Skeletal muscle cell (primary cell): ENCODE results near the gene TTLL5.

Source experiments
- DNase-seq: peaks from one replicate; pipeline ENCODE4 v3.0.0-alpha.2; 2010; ENCODE audit warnings: low read depth
- H3K4me3 ChIP-seq: 2 replicates; pipeline ENCODE4 v1.5.1; 2011; ENCODE audit warnings: low read depth, mild to moderate bottlenecking, control low read depth, low read length, moderate library complexity

TTLL5 gene

GRCh38 chr14:75971509-75971908 lies 310.5 kb downstream of the TTLL5 start:
- DNase-seq = no peak

GRCh38 chr14:75972801-75973421 lies 311.9 kb downstream of the TTLL5 start:
- no peak overlapping the region for H3K4me3 ChIP-seq
- DNase-seq = no peak

More at GRCh38 chr14:75971509-75971908, 310.5 kb downstream of the TTLL5 start:
- H3K4me3 ChIP-seq = no peak overlapping the region

- DNase-seq = no peak
Observed at GRCh38 chr14:75976826-75977581, 316.0 kb downstream of the TTLL5 start.

GRCh38 chr14:75977582-75977943 lies 316.5 kb downstream of the TTLL5 start:
- H3K4me3 ChIP-seq = no peak overlapping the region
- no peak for DNase-seq

More at GRCh38 chr14:75976826-75977581, 316.0 kb downstream of the TTLL5 start:
- H3K4me3 ChIP-seq = no peak overlapping the region

GRCh38 chr14:75978249-75978731 lies 317.2 kb downstream of the TTLL5 start:
- no peak overlapping the region for H3K4me3 ChIP-seq
- no peak for DNase-seq

DNA sequence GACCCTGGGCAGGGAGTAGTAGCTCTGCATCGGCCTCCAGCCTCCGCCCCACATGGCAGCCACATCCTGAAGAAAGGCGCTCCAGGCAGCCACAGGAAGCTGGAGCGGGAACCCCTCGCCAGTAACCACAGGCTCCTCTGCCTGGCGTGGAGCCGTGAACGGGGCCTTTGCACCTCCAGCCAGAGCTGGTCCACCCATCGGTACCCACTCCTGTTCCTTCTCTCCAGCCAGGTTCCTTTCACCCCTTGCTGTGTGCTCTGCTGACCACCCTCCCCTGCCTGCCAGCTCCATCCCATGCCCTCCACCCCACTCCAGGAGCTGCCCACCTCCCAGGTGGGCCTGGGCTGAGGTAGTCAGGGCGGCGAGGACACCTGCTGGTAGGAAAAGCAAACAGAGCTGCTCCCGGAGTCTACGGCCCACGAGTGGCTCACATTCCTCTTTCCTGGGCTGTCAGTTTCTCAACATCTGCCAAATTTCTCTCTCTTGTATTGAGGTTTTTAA lies 318.1 kb downstream of the TTLL5 start:
- DNase-seq = no peak
- H3K4me3 ChIP-seq = no peak overlapping the region

DNA sequence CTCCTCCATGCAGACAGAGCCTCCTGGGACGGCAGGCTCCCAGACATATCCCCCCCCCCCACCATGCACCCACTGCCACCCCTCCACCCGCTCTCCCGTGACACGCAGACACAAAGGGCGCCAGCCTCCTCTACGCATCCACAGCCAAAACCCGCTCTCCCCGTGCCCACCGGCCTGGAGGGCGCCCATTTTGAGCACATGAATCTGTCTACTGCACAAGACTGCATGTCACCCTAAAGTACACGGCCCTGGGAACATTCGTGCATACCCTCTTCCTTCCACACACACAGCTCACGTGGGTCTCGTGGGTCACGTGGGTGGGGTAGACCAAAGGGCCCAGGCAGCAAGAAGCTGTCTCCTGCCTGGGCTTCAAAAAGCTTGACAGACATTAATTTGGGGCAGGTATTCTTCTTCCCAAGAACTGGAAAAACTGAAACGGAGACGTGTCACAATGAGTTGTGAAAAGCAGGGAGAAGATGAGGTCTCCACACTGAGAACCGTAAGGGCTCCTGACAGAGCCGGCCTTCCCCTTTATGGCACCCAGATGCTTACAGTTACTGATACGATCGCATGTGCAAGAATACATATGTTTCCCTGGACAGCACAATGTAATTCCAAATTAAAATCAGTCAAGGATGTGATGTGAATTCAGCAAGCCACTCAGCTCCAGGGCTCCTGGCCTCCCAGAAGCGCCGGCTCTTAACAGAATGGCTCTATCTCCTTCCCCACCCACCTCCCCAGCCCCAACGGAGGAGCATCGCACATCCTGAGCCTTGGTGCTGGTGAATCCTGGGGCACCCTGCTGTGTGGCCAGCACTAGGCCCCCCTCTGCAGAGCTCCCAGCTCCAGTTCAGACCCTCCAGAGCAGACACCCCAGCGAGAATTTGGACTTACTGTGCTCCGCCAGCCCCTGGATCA lies 318.9 kb downstream of the TTLL5 start:
- DNase-seq = no peak
- peak overlapping the region; percentile 67 for H3K4me3 ChIP-seq

DNA sequence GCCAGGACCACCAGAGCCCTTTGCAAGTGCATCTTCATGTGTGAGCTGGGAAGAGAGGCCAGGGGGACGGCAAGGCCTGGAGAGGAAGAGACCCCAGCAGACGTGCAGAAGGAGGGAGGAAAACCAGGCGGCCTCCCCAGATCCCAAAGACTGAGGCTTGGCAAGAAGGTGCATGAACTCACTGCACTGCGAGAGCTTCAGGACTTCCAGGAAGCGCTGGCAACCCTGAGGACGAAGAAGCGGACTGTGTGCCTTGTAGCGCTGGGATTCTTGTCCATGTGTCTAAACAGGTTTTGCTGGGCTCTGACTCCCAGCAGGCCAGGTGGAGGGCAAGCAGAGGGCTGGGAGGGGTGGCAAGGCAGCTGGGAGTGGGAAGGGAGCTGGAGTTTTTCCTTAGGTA lies 319.8 kb downstream of the TTLL5 start:
- no peak for DNase-seq
- peak overlapping the region; percentile 67 for H3K4me3 ChIP-seq

GRCh38 chr14:75981426-75982265 lies 320.6 kb downstream of the TTLL5 start, which contains the start of gene TGFB3:
TSS of gene TGFB3 (minus strand) at chr14:75981995. CDS start at chr14:75980893, 1,102 bp downstream.
- peak within 1 kb of the TSS; percentile 67 for H3K4me3 ChIP-seq
- peak; percentile 86 for DNase-seq

DNA sequence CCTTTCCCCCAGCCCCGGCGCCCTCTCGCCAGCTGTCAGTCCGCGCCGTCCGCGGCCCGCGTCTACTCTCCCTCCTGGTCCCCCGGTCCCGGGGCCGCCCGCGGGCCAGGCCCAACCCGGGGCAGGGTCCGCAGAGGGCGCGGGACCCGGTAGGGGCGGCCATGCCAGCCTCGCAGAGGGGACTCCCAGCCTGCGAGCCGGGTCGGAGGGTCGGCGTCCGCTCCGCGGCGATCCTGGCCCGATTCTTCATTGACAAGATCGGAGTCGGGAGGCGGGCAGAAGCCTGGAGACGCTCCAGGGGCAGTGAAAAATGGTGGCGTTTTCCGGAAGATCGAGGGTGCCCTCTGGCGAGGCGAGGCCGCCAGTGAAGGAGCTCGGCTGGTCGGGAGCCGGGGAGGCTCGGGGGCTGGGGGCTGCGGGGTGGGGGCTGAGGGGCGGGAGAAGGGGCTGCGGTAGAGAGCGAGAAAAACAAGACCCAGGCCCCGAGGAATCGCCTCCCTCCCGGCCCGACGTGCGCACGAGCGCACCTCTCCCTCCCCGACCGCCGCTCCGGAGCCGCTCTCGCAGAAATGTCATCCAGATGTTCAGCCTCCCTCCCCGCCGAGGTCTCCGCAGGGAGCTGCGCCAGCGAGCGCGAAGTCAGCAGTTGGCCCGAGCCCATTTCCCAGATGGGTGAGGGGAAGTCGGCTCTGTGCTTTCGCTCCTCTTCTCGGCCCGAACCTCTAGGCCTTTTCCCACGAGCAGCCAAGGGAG lies 321.4 kb downstream of the TTLL5 start:
- no peak for DNase-seq
- H3K4me3 ChIP-seq = peak overlapping the region; percentile 67

DNA sequence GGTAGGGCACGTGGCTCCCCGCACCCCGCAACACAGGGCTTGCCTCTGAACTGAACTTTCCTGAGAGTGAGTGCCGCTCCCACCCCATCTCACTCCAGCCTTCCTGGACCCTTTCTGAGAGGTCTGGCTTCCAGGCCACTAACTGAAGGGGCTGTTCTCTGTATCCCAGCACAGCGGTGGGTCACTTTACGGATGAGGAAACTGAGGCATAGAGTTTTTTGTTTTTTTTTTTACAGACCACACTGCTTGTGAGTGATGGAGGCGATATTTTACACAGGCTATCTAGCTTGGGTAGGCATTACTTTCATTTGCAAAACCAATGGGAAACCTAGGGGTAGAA lies 321.9 kb downstream of the TTLL5 start:
- H3K4me3 ChIP-seq = peak overlapping the region; percentile 67
- DNase-seq = no peak

- no peak for DNase-seq
- no peak overlapping the region for H3K4me3 ChIP-seq
Observed at GRCh38 chr14:75984674-75985073, 323.6 kb downstream of the TTLL5 start.

- peak within 1 kb of the TSS; percentile 89 for H3K4me3 ChIP-seq
- DNase-seq = no peak
Observed at GRCh38 chr14:75985618-75986438, 324.8 kb downstream of the TTLL5 start, which contains the start of gene IFT43. TSS of gene IFT43 (plus strand) at chr14:75985763. CDS start at chr14:75985787, 24 bp downstream.

- DNase-seq = no peak
- peak overlapping the region; percentile 89 for H3K4me3 ChIP-seq
Observed at GRCh38 chr14:75986439-75986765, 325.4 kb downstream of the TTLL5 start.

DNA sequence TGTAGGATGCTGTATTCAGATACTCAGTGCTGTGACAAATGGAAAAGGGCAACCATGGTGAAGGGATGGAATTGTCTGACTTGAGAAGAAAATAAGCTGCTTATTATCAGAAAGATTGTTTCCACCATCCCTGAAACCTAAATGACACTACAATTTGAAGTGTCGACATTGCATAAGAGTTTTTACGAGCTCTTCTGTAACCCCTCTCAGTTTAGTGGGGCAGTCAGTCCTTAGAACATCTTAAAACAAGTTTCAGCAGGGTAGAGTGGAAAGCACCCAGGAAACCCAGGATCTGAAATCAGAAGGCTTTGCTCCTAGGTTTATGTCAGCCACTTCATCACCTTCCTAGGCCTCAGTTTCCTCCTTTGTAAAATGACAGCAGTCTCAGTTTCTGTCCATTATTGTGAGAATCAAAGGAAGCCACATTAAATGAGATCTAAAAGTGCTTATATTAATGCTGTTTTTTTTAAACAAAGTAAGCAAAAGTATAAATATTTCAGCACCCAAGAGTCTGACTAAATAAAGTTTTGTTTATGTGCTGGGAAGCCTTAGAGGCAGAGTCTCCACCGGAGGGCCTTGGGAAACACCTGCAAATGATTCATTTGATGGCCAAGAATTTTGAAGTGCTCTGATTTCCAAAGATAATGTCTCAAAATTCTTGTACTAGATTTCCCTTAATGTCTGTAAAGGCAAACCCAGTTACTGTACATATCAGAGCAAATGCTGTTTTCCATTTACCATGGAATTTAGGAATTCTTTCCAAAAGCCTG lies 326.3 kb downstream of the TTLL5 start:
- DNase-seq = no peak
- no peak overlapping the region for H3K4me3 ChIP-seq

DNA sequence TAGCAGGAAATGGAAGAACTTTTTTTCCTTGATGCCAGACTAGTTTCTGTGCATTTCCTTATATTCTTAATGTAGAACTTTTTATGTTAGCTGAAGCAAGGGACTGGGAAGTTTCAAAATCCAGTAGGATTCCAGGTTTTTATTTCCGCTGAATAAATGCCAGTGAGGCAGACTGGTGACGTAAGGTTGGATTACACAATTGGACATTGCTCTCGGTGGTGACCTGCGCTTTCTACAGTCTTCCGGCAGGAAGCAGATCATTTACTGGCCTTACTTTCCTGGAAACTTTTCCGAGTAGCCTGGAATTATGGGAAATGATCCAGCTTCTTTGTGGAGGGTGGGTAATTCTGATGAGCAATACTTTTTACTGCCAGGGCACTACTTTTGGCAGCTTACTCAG lies 328.1 kb downstream of the TTLL5 start:
- H3K4me3 ChIP-seq = no peak overlapping the region
- peak; percentile 62 for DNase-seq

GRCh38 chr14:75990297-75990696 lies 329.3 kb downstream of the TTLL5 start:
- DNase-seq = no peak
- H3K4me3 ChIP-seq = no peak overlapping the region
